IMR-90 (cell line): Measurements from ENCODE around the gene PRR18. TPM values are rescaled to one million over a fixed set of nuclear protein-coding genes. Genes with fewer than 3 reads are reported as not detected.
A peak's percentile ranks its signal among the peaks of the same experiment; 100 is the strongest.

Experiments
- ATAC-seq: fragments of 200-7000 bp; cut with Tn5 transposase; 2 replicates; pipeline ENCODE4 v1.9.1; 2020; ENCODE audit warnings: low read depth, mild to moderate bottlenecking, moderate library complexity
- BruUV-seq: library from RNA; stranded (reverse); fragments of 400-500 nt; replicated peaks from 2 replicates; lab custom pipeline; 2021; lab: Mats Ljungman, UMichigan
- CTCF ChIA-PET: fragments of 300-600 bp; formaldehyde crosslinking; extraction: SDS; loops from one replicate; lab custom pipeline; 2021; ENCODE audit warnings: antibody characterized with exemption; lab: Yijun Ruan, JAX
- POLR2A ChIA-PET: fragments of 300-600 bp; sonication (Branson Sonifier 250); formaldehyde crosslinking; loops from one replicate; lab custom pipeline; 2022; ENCODE audit warnings: antibody characterized with exemption; ENCODE audit not compliant: unreplicated experiment; lab: Charles Lee
- DNase-seq: peaks from one replicate; pipeline ENCODE4 v3.0.0; 2013
- H2AFZ ChIP-seq: replicated peaks from 2 replicates; pipeline ENCODE3; 2013; ENCODE audit warnings: low read length, mild to moderate bottlenecking; ENCODE audit not compliant: poor library complexity
- H2AK5ac ChIP-seq: 2 replicates; pipeline ENCODE4 v1.6.1; 2013; ENCODE audit warnings: low read depth, low read length, inconsistent platforms
- H2AK9ac ChIP-seq: replicated peaks from 2 replicates; pipeline ENCODE3; 2013; ENCODE audit warnings: mild to moderate bottlenecking, low read depth, low read length, moderate library complexity; ENCODE audit not compliant: poor library complexity
- H2BK120ac ChIP-seq: 2 replicates; pipeline ENCODE4 v1.6.1; 2013; ENCODE audit warnings: low read depth, low read length, inconsistent platforms
- H2BK15ac ChIP-seq: 3 replicates; pipeline ENCODE4 v1.6.1; 2013; ENCODE audit warnings: low read depth, low read length, inconsistent platforms
- H2BK20ac ChIP-seq: 2 replicates; pipeline ENCODE4 v1.6.1; 2013; ENCODE audit warnings: low read depth, mild to moderate bottlenecking, inconsistent platforms, low read length, moderate library complexity
- H2BK5ac ChIP-seq: 2 replicates; pipeline ENCODE4 v1.6.1; 2013; ENCODE audit warnings: mild to moderate bottlenecking, low read depth, low read length, inconsistent platforms; ENCODE audit not compliant: poor library complexity, severe bottlenecking
- H3K14ac ChIP-seq: replicated peaks from 2 replicates; pipeline ENCODE4 v1.6.1; 2013; ENCODE audit warnings: low read depth, low read length, inconsistent platforms
- H3K18ac ChIP-seq: 2 replicates; pipeline ENCODE4 v1.6.1; 2013; ENCODE audit warnings: low read depth, low read length, control low read depth
- H3K23ac ChIP-seq: 2 replicates; pipeline ENCODE4 v1.6.1; 2013; ENCODE audit warnings: low read depth, low read length, inconsistent platforms
- H3K27ac ChIP-seq: 2 replicates; pipeline ENCODE4 v1.5.1; 2013; ENCODE audit warnings: mild to moderate bottlenecking, control low read depth, low read length; ENCODE audit not compliant: insufficient read depth
- H3K27me3 ChIP-seq: 2 replicates; pipeline ENCODE4 v1.6.1; 2013; ENCODE audit warnings: low read length; ENCODE audit not compliant: control insufficient read depth, insufficient read depth
- H3K36me3 ChIP-seq: 2 replicates; pipeline ENCODE4 v1.6.1; 2013; ENCODE audit warnings: low read length, mixed read lengths; ENCODE audit not compliant: control insufficient read depth, insufficient read depth
- H3K4ac ChIP-seq: 2 replicates; pipeline ENCODE4 v1.6.1; 2013; ENCODE audit warnings: low read depth, low read length, inconsistent platforms
- H3K4me1 ChIP-seq: 2 replicates; pipeline ENCODE4 v1.6.1; 2013; ENCODE audit warnings: low read length, mixed read lengths; ENCODE audit not compliant: control insufficient read depth, insufficient read depth
- H3K4me2 ChIP-seq: 2 replicates; pipeline ENCODE4 v1.6.1; 2013; ENCODE audit warnings: low read depth, mild to moderate bottlenecking, control low read depth, low read length, moderate library complexity
- H3K4me3 ChIP-seq: 2 replicates; pipeline ENCODE4 v1.5.1; 2013; ENCODE audit warnings: low read depth, mild to moderate bottlenecking, control low read depth, low read length, moderate library complexity; ENCODE audit not compliant: insufficient read depth
- H3K56ac ChIP-seq: 2 replicates; pipeline ENCODE4 v1.6.1; 2013; ENCODE audit warnings: low read length, inconsistent platforms; ENCODE audit not compliant: insufficient read depth; ENCODE audit errors: extremely low read depth
- H3K79me1 ChIP-seq, 2 experiments: 2 replicates each; pipeline ENCODE4 v1.6.1; 2013; ENCODE audit warnings: low read length in 2 of 2, inconsistent platforms in 1 of 2, low read depth in 1 of 2
- H3K9ac ChIP-seq: 2 replicates; pipeline ENCODE4 v1.6.1; 2013; ENCODE audit warnings: low read depth, low read length, control low read depth
- H3K9me1 ChIP-seq: 2 replicates; pipeline ENCODE4 v1.6.1; 2013; ENCODE audit warnings: low read length, inconsistent platforms; ENCODE audit not compliant: insufficient read depth
- H3K9me3 ChIP-seq: 2 replicates; pipeline ENCODE4 v1.6.1; 2013; ENCODE audit warnings: low read length; ENCODE audit not compliant: control insufficient read depth, insufficient read depth
- H4K20me1 ChIP-seq: 2 replicates; pipeline ENCODE4 v1.6.1; 2013; ENCODE audit warnings: low read length, inconsistent platforms; ENCODE audit not compliant: insufficient read depth
- H4K5ac ChIP-seq: 2 replicates; pipeline ENCODE4 v1.6.1; 2013; ENCODE audit warnings: mild to moderate bottlenecking, low read depth, low read length, control low read depth
- H4K8ac ChIP-seq, 2 experiments: 2 replicates each; pipeline ENCODE4 v1.6.1; 2013; ENCODE audit warnings: low read depth in 2 of 2, low read length in 2 of 2, control low read depth in 1 of 2, inconsistent platforms in 1 of 2
- H4K91ac ChIP-seq: 2 replicates; pipeline ENCODE4 v1.6.1; 2013; ENCODE audit warnings: low read depth, low read length, inconsistent platforms; ENCODE audit not compliant: insufficient read depth
- BHLHE40 ChIP-seq: fragments of 150-350 bp; IDR thresholded peaks from 2 replicates; pipeline ENCODE4 v1.6.1; 2016; ENCODE audit warnings: mild to moderate bottlenecking, low read depth, low read length
- CEBPB ChIP-seq: IDR thresholded peaks from 2 replicates; pipeline ENCODE4 v1.6.1; 2012; ENCODE audit warnings: low read depth, low read length, improper control_type of control experiment
- CHD1 ChIP-seq: IDR thresholded peaks from 2 replicates; pipeline ENCODE4 v1.6.1; 2012; ENCODE audit warnings: low read depth, low read length, improper control_type of control experiment
- CTCF ChIP-seq: conservative IDR thresholded peaks from 2 replicates; pipeline ENCODE4 v1.5.1; 2012; ENCODE audit warnings: mild to moderate bottlenecking, low read depth, low read length, improper control_type of control experiment
- ELK1 ChIP-seq: fragments of 150-350 bp; IDR thresholded peaks from 2 replicates; pipeline ENCODE4 v1.6.1; 2016; ENCODE audit warnings: low read depth, mild to moderate bottlenecking, low read length, moderate library complexity, borderline replicate concordance
- FOS ChIP-seq: fragments of 150-350 bp; IDR thresholded peaks from 2 replicates; pipeline ENCODE4 v1.6.1; 2016; ENCODE audit warnings: low read depth, low read length
- MAZ ChIP-seq: IDR thresholded peaks from 2 replicates; pipeline ENCODE4 v1.6.1; 2012; ENCODE audit warnings: low read depth, mild to moderate bottlenecking, low read length, improper control_type of control experiment, moderate library complexity, borderline replicate concordance
- POLR2A ChIP-seq: IDR thresholded peaks from 2 replicates; pipeline ENCODE4 v1.6.1; 2012; ENCODE audit warnings: mild to moderate bottlenecking, low read depth, low read length
- RAD21 ChIP-seq: IDR thresholded peaks from 2 replicates; pipeline ENCODE4 v1.6.1; 2012; ENCODE audit warnings: low read length, improper control_type of control experiment
- RCOR1 ChIP-seq: IDR thresholded peaks from 2 replicates; pipeline ENCODE4 v1.6.1; 2012; ENCODE audit warnings: mild to moderate bottlenecking, low read length, improper control_type of control experiment; ENCODE audit not compliant: insufficient replicate concordance
- RFX5 ChIP-seq: IDR thresholded peaks from 2 replicates; pipeline ENCODE4 v1.8.0; 2012; ENCODE audit warnings: low read depth, mild to moderate bottlenecking, low read length, moderate library complexity
- SMC3 ChIP-seq: fragments of 150-350 bp; IDR thresholded peaks from 2 replicates; pipeline ENCODE4 v1.6.1; 2016; ENCODE audit warnings: low read depth, mild to moderate bottlenecking, antibody characterized with exemption, low read length, moderate library complexity
- USF2 ChIP-seq: fragments of 150-350 bp; IDR thresholded peaks from 2 replicates; pipeline ENCODE4 v1.6.1; 2017; ENCODE audit warnings: mild to moderate bottlenecking, antibody characterized with exemption, low read length, low read depth
- WGBS, 2 experiments: methylation state at CpG; one replicate each; pipeline versions ENCODE4 v1.1.5 to v1.1.7; 2013; ENCODE audit warnings: missing lambda C conversion rate in 2 of 2; ENCODE audit not compliant: insufficient read length in 1 of 2; ENCODE audit errors: extremely low coverage in 2 of 2; 5-methylcytosine and 5-hydroxymethylcytosine counted together
- dilution Hi-C: fragments of 300-500 bp; cut with HindIII; formaldehyde crosslinking; loops from one replicate; pipeline ENCODE4 v1.14.3; 2018; ENCODE audit warnings: low sequenced_read_pairs; ENCODE audit not compliant: unreplicated experiment
- in situ Hi-C: fragments of 300-500 bp; cut with MboI; formaldehyde crosslinking; loops from 3 replicates; pipeline ENCODE4 v1.14.3; 2019; ENCODE audit warnings: low sequenced_read_pairs, inconsistent platforms, mixed read lengths
- intact Hi-C: fragments of 100-400 bp; cut with micrococcal nuclease; formaldehyde crosslinking; loops from 2 replicates; pipeline ENCODE4 v1.10.0; 2022
- polyA plus RNA-seq, 3 experiments: library from polyadenylated mRNA; depleted of rRNA; stranded (reverse); fragments of >200 nt; gene quantifications; 2 replicates each; pipeline ENCODE4 v1.2.3, GENCODE V29; 2012; ENCODE audit warnings: low replicate concordance in 1 of 3
- total RNA-seq: library from RNA; depleted of rRNA; stranded (reverse); fragments of >200 nt; gene quantifications from 2 replicates; pipeline ENCODE4 v1.2.3, GENCODE V29; 2012

Gene PRR18
- total and polyA plus RNA-seq, 2 of the 4 experiments (the other 2 are of a cell fraction) = not detected

GRCh38 chr6:166331503-166332415 lies 23.6 kb upstream of the PRR18 start:
- H3K9me1 ChIP-seq = peaks cover 9% of the 10 kb centered on the region; the same call in 1 of the 2 replicates
- no peak overlapping the region for H2BK120ac ChIP-seq
- no peak overlapping the region for H3K27ac ChIP-seq
- POLR2A ChIA-PET = no interaction called here
- 79% methylated on average over 2 of the region's 13 CpGs; no CpG with 5 or more reads in 1 of the 2 experiments for WGBS, 2 experiments
- H3K9ac ChIP-seq = no peak overlapping the region
- H3K4me1 ChIP-seq = peaks cover 11% of the 10 kb centered on the region; the same call in 1 of the 2 replicates
- no TSS peak for BruUV-seq
- H3K4ac ChIP-seq = no peak overlapping the region
- no peak overlapping the region for H4K5ac ChIP-seq
- H4K91ac ChIP-seq = no peak overlapping the region
- H3K36me3 ChIP-seq = peaks cover 22% of the 10 kb centered on the region
- CTCF ChIA-PET = interaction anchor here (1.4 kb wide), 1 partner anchor 46 kb away, joined by 4 read pairs; no protein-coding TSS in a partner anchor
- no peak overlapping the region for H2BK5ac ChIP-seq
- H3K79me1 ChIP-seq = peaks cover 42 to 68% of the 10 kb centered on the region in 2 experiments
- ATAC-seq (peak; percentile 30; the same call in 1 of the 2 replicates), DNase-seq (no peak)
- H3K4me3 ChIP-seq = no peak overlapping the region
- dilution Hi-C loops (no loop called here), intact Hi-C loops (no loop called here), in situ Hi-C loops (no loop called here)
- H3K9me3 ChIP-seq = no peaks in the 10 kb centered on the region
- H3K27me3 ChIP-seq = no peaks in the 10 kb centered on the region
- no peak overlapping the region for H2AFZ ChIP-seq
- TF ChIP-seq BHLHE40 = no peak
- TF ChIP-seq CEBPB = no peak
- TF ChIP-seq RCOR1 = no peak
- no peak for TF ChIP-seq ELK1
- no peak for TF ChIP-seq RFX5
- TF ChIP-seq USF2 = no peak
- TF ChIP-seq FOS = no peak
- no peak for TF ChIP-seq MAZ
- no peak for TF ChIP-seq CTCF
- no peak for TF ChIP-seq POLR2A
- TF ChIP-seq RAD21 = no peak
- TF ChIP-seq SMC3 = no peak
- no peak for TF ChIP-seq CHD1
- no peak overlapping the region for H2BK20ac ChIP-seq
- no peak overlapping the region for H3K18ac ChIP-seq
- H3K14ac ChIP-seq = no peak overlapping the region
- H2AK5ac ChIP-seq = no peak overlapping the region
- peaks cover 69% of the 10 kb centered on the region for H4K20me1 ChIP-seq
- no peak overlapping the region; the same call in 1 of the 2 replicates for H3K4me2 ChIP-seq
- no peak overlapping the region for H3K23ac ChIP-seq
- H2AK9ac ChIP-seq = no peak overlapping the region
- no peak overlapping the region for H4K8ac ChIP-seq
- H3K56ac ChIP-seq = no peak overlapping the region
- H2BK15ac ChIP-seq = no peak overlapping the region
